HepG2 (cell line): ENCODE measurements around the gene MIB2. TPM values are rescaled to one million over a fixed set of nuclear protein-coding genes. Genes with fewer than 3 reads are reported as not detected.
A peak's percentile ranks its signal among the peaks of the same experiment; 100 is the strongest.

ENCODE experiments used
- GATA4 ChIP-seq: sonication (generic); IDR thresholded peaks from 2 replicates; pipeline ENCODE4 v1.6.1; 2016; ENCODE audit warnings: antibody characterized with exemption, low read depth, borderline replicate concordance
- HDAC1 ChIP-seq: sonication (generic); formaldehyde crosslinking; IDR thresholded peaks from 2 replicates; pipeline ENCODE4 v1.5.1; 2020; ENCODE audit warnings: mild to moderate bottlenecking, missing genetic modification reagents
- KDM5A ChIP-seq: fragments of 200-600 bp; sonication (generic); IDR thresholded peaks from 2 replicates; pipeline ENCODE4 v1.7.0; 2018; ENCODE audit warnings: antibody characterized with exemption, mild to moderate bottlenecking, low read length, borderline replicate concordance
- MATR3 ChIP-seq: sonication (generic); formaldehyde crosslinking; IDR thresholded peaks from 2 replicates; pipeline ENCODE4 v1.4.0; 2020; ENCODE audit warnings: missing genetic modification reagents
- PAWR ChIP-seq: sonication (generic); formaldehyde crosslinking; IDR thresholded peaks from 2 replicates; pipeline ENCODE4 v1.4.0; 2020; ENCODE audit warnings: missing genetic modification reagents, mild to moderate bottlenecking, borderline replicate concordance
- SATB2 ChIP-seq: sonication (generic); formaldehyde crosslinking; IDR thresholded peaks from 2 replicates; pipeline ENCODE4 v1.5.0; 2020; ENCODE audit warnings: missing genetic modification reagents
- ZFP1 ChIP-seq: IDR thresholded peaks from 2 replicates; pipeline ENCODE4 v1.6.1; 2016
- ZFP82 ChIP-seq: sonication (generic); formaldehyde crosslinking; IDR thresholded peaks from 2 replicates; pipeline ENCODE4 v1.5.1; 2020; ENCODE audit warnings: mild to moderate bottlenecking, missing genetic modification reagents, borderline replicate concordance
- ZFY ChIP-seq: sonication (generic); formaldehyde crosslinking; IDR thresholded peaks from 2 replicates; pipeline ENCODE4 v1.4.0; 2020; ENCODE audit warnings: missing genetic modification reagents
- ZNF234 ChIP-seq: sonication (generic); formaldehyde crosslinking; conservative IDR thresholded peaks from 2 replicates; pipeline ENCODE4 v1.5.1; 2020; ENCODE audit warnings: mild to moderate bottlenecking, missing genetic modification reagents
- ZNF567 ChIP-seq: sonication (generic); formaldehyde crosslinking; IDR thresholded peaks from 2 replicates; pipeline ENCODE4 v1.8.1; 2023; ENCODE audit warnings: mild to moderate bottlenecking, missing genetic modification reagents, borderline replicate concordance
- ZSCAN12 ChIP-seq: sonication (generic); formaldehyde crosslinking; IDR thresholded peaks from 2 replicates; pipeline ENCODE4 v1.9.0; 2021; ENCODE audit warnings: mild to moderate bottlenecking, missing genetic modification reagents
- polyA plus RNA-seq, 8 experiments: library from polyadenylated mRNA; depleted of rRNA in 3 of 8; stranded (reverse) in 7 of 8; unstranded in 1 of 8; fragments of >200 nt; fragmentation: Illumina TruSeq in 4 of 8; extraction: Trizol in 4 of 8; gene quantifications; 2 replicates each; pipeline versions ENCODE4 v1.2.1 to v1.2.3, GENCODE V29; 2011 to 2016; ENCODE audit warnings: low read depth in 4 of 8, missing spikeins in 1 of 8, mixed read lengths in 1 of 8; ENCODE audit not compliant: insufficient read depth in 1 of 8
- total RNA-seq, 5 experiments: library from RNA; depleted of rRNA; stranded (reverse); fragments of >200 nt; fragmentation: Illumina TruSeq; extraction: Trizol; gene quantifications; 2 replicates each; pipeline ENCODE4 v1.2.3, GENCODE V29; 2016; ENCODE audit warnings: low read depth in 1 of 5
- TF ChIP-seq, protein P1 (sequence below), 2 experiments: sonication (generic) in 1 of 2; formaldehyde crosslinking in 1 of 2; IDR thresholded peaks; 2 replicates each; pipeline versions ENCODE4 v1.6.1 to v1.9.0; 2014 to 2022; ENCODE audit warnings: antibody characterized with exemption in 1 of 2, borderline replicate concordance in 1 of 2, inconsistent platforms in 1 of 2, low read depth in 1 of 2, missing genetic modification reagents in 1 of 2
- TF ChIP-seq, protein P2 (sequence below): sonication (generic); formaldehyde crosslinking; IDR thresholded peaks from 2 replicates; pipeline ENCODE4 v1.4.0; 2020; ENCODE audit warnings: mild to moderate bottlenecking, missing genetic modification reagents
- TF ChIP-seq, protein P3 (sequence below): sonication (generic); formaldehyde crosslinking; IDR thresholded peaks from 2 replicates; pipeline ENCODE4 v1.5.0; 2020; ENCODE audit warnings: missing genetic modification reagents, mild to moderate bottlenecking, borderline replicate concordance
- TF ChIP-seq, protein P4 (sequence below): sonication (generic); formaldehyde crosslinking; IDR thresholded peaks from 2 replicates; pipeline ENCODE4 v1.4.0; 2020; ENCODE audit warnings: missing genetic modification reagents, borderline replicate concordance

Gene MIB2
- total and polyA plus RNA-seq, 2 of the 13 experiments (the other 11 are each of a cell fraction or from before 2014, with no cell fraction given), result 19.9 to 30.4 TPM

DNA sequence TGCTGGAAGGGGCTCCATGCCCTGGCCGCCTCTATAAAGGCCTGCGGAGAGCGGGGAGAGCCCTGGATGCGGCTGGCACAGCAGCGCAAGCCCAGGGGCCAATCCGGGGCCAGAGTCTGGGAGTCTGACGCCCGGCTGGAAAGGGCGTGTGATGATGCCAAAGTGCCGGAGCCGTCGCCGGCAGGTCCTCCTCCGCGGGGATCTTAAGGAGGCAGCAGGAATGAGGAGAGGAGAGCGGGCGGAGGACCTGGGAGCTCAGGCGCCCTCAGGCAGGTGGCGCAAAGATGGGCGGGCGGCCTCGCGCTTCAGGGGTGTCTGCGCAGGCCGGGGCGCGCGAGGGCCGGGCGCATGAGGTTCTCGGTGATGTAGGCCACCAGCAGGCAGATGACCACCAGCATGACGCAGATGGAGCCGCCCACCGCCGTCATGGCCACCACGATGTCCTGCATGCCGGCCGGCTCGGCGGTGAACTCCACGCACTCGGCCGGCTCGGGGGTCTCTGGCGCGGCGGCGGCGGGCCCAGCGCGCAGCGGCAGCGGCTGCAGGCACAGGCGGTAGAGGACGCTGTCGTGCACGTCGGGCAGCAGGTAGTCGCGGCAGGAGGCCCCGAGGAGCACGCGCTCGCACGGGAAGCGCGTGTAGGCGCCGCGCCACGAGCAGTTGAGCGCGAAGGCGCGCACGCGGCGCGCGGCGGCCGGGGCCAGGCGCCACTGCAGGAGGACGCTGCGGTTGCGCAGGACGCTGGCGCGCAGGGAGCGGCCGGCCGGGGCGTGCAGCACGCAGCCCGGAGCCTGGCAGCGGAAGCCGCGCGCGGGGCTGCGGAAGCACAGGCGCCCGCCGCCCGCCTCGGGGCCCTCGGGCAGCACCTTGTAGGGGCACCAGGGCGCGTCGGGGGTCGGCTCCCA is 16.0 kb upstream of the MIB2 start (continued):
- TF ChIP-seq, protein P1, sequence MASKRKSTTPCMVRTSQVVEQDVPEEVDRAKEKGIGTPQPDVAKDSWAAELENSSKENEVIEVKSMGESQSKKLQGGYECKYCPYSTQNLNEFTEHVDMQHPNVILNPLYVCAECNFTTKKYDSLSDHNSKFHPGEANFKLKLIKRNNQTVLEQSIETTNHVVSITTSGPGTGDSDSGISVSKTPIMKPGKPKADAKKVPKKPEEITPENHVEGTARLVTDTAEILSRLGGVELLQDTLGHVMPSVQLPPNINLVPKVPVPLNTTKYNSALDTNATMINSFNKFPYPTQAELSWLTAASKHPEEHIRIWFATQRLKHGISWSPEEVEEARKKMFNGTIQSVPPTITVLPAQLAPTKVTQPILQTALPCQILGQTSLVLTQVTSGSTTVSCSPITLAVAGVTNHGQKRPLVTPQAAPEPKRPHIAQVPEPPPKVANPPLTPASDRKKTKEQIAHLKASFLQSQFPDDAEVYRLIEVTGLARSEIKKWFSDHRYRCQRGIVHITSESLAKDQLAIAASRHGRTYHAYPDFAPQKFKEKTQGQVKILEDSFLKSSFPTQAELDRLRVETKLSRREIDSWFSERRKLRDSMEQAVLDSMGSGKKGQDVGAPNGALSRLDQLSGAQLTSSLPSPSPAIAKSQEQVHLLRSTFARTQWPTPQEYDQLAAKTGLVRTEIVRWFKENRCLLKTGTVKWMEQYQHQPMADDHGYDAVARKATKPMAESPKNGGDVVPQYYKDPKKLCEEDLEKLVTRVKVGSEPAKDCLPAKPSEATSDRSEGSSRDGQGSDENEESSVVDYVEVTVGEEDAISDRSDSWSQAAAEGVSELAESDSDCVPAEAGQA (IDR thresholded peaks at IDR 0.05; ENCODE audit: low read depth), result no peak; the same call in 1 of the 2 replicates
- TF ChIP-seq, protein P1 (CRISPR knock-in tag; IDR thresholded peaks at IDR 0.05; ENCODE audit: borderline replicate concordance), result no peak
- TF ChIP-seq, protein P2, sequence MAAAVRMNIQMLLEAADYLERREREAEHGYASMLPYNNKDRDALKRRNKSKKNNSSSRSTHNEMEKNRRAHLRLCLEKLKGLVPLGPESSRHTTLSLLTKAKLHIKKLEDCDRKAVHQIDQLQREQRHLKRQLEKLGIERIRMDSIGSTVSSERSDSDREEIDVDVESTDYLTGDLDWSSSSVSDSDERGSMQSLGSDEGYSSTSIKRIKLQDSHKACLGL (CRISPR knock-in tag), result peak; percentile 37; the same call in 1 of the 2 replicates
- TF ChIP-seq PAWR (CRISPR knock-in tag) (no peak), GATA4 (no peak), MATR3 (CRISPR knock-in tag) (no peak), ZNF567 (CRISPR knock-in tag) (no peak), ZFP1 (no peak), ZSCAN12 (no peak), ZFY (CRISPR knock-in tag) (peak; percentile 43), KDM5A (no peak), ZFP82 (no peak), SATB2 (CRISPR knock-in tag) (no peak), ZNF234 (CRISPR knock-in tag) (no peak), HDAC1 (CRISPR knock-in tag) (no peak)
- TF ChIP-seq, protein P3, sequence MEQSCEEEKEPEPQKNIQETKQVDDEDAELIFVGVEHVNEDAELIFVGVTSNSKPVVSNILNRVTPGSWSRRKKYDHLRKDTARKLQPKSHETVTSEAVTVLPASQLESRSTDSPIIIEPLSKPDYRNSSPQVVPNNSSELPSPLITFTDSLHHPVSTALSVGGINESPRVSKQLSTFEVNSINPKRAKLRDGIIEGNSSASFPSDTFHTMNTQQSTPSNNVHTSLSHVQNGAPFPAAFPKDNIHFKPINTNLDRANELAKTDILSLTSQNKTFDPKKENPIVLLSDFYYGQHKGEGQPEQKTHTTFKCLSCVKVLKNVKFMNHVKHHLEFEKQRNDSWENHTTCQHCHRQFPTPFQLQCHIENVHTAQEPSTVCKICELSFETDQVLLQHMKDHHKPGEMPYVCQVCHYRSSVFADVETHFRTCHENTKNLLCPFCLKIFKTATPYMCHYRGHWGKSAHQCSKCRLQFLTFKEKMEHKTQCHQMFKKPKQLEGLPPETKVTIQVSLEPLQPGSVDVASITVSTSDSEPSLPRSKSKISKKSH (CRISPR knock-in tag), result no peak
- TF ChIP-seq, protein P4, sequence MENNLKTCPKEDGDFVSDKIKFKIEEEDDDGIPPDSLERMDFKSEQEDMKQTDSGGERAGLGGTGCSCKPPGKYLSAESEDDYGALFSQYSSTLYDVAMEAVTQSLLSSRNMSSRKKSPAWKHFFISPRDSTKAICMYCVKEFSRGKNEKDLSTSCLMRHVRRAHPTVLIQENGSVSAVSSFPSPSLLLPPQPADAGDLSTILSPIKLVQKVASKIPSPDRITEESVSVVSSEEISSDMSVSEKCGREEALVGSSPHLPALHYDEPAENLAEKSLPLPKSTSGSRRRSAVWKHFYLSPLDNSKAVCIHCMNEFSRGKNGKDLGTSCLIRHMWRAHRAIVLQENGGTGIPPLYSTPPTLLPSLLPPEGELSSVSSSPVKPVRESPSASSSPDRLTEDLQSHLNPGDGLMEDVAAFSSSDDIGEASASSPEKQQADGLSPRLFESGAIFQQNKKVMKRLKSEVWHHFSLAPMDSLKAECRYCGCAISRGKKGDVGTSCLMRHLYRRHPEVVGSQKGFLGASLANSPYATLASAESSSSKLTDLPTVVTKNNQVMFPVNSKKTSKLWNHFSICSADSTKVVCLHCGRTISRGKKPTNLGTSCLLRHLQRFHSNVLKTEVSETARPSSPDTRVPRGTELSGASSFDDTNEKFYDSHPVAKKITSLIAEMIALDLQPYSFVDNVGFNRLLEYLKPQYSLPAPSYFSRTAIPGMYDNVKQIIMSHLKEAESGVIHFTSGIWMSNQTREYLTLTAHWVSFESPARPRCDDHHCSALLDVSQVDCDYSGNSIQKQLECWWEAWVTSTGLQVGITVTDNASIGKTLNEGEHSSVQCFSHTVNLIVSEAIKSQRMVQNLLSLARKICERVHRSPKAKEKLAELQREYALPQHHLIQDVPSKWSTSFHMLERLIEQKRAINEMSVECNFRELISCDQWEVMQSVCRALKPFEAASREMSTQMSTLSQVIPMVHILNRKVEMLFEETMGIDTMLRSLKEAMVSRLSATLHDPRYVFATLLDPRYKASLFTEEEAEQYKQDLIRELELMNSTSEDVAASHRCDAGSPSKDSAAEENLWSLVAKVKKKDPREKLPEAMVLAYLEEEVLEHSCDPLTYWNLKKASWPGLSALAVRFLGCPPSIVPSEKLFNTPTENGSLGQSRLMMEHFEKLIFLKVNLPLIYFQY (CRISPR knock-in tag), result no peak
